Measurements from ENCODE around the gene SETD7.

The SETD7 gene

DNA sequence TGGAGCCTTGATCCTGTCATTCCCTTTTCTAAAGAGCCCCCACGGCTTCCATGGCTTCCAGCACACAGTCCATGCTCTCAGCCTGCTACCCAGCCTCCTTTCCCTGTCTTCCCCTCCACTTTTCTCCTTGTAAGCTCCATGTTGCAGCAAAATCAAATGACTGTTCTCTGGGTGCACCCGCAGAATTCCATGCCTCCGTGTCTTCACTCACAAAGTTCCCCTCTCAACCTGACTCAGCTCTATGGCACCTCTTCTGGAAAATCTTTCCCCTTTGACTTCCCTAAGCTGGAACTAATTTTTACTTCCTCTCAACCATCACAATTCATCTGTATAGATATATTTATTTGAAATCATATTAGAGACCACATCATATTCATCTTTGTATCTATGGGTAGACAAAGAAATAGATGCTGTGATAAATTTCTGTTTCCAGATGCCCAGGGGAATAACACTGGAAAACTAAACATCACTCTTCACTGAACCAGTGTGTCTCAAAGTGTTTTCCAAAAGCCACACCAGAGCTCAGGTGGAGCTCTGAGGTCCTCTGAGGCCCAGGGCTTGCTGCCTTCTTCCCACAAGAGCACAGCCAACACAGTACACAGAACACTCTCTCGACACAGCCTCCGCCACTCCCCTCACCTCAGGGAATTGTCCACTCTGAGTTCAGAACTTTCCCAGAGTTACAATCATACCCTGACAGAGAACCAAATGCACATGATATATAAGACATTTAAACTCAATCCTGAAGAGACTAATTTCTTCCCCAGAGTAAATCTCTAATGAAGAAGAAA is 3.3 kb downstream of the SETD7 start:
- in situ Hi-C loops (cut with HindIII; ENCODE audit: low sequenced_read_pairs), result no loop called here
- no peak for TF ChIP-seq CTCF (IDR thresholded peaks at IDR 0.05; ENCODE audit: low read depth, low read length, missing control alignments)
- H3K4me3 ChIP-seq (ENCODE audit: low read depth, low read length), result no peak overlapping the region
- no peak for DNase-seq (ENCODE audit: low read depth)

- in situ Hi-C loops (cut with HindIII; ENCODE audit: low sequenced_read_pairs), result no loop called here
- H3K4me3 ChIP-seq (ENCODE audit: low read depth, low read length), result no peak overlapping the region
- TF ChIP-seq CTCF (IDR thresholded peaks at IDR 0.05; ENCODE audit: low read depth, low read length, missing control alignments), result no peak
- DNase-seq (ENCODE audit: low read depth), result no peak
These were observed 5.1 kb downstream of the SETD7 start for GRCh38 chr4:139550724-139551429.

GRCh38 chr4:139547979-139548378 is 8.0 kb downstream of the SETD7 start:
- in situ Hi-C loops (cut with HindIII; ENCODE audit: low sequenced_read_pairs), result no loop called here
- no peak overlapping the region for H3K4me3 ChIP-seq (ENCODE audit: low read depth, low read length)
- no peak for TF ChIP-seq CTCF (IDR thresholded peaks at IDR 0.05; ENCODE audit: low read depth, low read length, missing control alignments)
- DNase-seq (ENCODE audit: low read depth), result no peak

DNA sequence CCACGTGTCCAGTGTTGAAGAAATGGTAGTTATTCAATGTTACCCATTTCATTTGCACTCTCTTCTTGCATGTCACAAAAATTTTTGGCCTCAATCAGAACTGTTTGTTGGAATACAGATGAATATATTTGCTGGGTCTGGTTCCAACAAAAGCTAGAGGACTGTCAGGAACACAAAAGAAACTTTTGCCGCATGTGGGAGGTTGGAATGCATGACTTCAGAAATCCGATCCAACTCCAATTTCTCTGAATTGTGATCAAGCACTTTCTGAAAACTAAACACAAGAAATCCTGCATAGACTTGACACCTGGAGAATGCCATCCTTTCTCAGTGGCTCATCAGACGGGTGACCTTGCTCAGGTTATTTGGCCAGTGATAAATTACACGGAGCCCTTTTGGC is 15.4 kb downstream of the SETD7 start:
- no peak for DNase-seq (ENCODE audit: low read depth)
- no peak overlapping the region for H3K4me3 ChIP-seq (ENCODE audit: low read depth, low read length)
- in situ Hi-C loops (cut with HindIII; ENCODE audit: low sequenced_read_pairs), result no loop called here
- TF ChIP-seq CTCF (IDR thresholded peaks at IDR 0.05; ENCODE audit: low read depth, low read length, missing control alignments), result no peak

DNA sequence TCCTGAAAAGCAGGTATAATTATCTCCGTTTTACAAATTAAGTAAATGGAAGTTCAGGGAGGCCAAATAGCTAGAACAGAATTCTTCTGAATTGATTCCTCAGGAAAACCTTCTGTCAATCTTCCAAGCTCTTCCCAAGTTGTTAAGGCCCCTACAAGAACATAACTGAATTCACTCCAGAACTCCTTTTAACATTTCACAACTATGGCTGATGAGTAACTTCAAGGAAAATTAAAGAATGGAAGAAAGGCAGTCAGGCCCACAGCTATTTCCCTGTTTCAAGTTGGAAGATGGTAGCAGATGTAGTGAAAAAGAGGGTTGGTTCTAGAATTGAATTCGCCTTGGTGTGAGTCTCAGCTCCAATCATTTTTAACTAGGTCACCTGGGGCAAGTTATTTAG is 15.9 kb downstream of the SETD7 start:
- no peak for TF ChIP-seq CTCF (IDR thresholded peaks at IDR 0.05; ENCODE audit: low read depth, low read length, missing control alignments)
- in situ Hi-C loops (cut with HindIII; ENCODE audit: low sequenced_read_pairs), result no loop called here
- DNase-seq (ENCODE audit: low read depth), result no peak
- H3K4me3 ChIP-seq (ENCODE audit: low read depth, low read length), result no peak overlapping the region

DNA sequence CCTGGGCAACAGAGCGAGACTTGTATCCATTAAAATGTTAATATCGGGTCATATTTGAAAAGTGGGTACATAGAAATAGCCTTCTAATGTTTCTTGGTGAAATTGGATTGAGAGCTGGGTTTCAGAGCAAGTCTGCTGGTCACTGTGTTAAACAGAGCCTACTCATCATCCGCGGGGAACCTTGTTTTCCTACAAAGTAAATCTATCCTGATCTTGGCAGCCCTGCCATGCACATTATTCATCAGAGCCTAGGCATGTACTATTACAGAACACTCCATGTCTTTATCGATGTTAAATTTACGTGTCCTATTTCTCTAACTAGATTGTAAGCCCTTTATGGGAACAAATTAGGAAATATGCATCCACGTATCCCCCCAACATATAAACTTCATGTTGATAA is 18.7 kb downstream of the SETD7 start:
- DNase-seq (ENCODE audit: low read depth), result no peak
- no peak for TF ChIP-seq CTCF (IDR thresholded peaks at IDR 0.05; ENCODE audit: low read depth, low read length, missing control alignments)
- in situ Hi-C loops (cut with HindIII; ENCODE audit: low sequenced_read_pairs), result no loop called here

More for the DNA sequence above, 18.7 kb downstream of the SETD7 start:
- no peak overlapping the region for H3K4me3 ChIP-seq (ENCODE audit: low read depth, low read length)
